HG03280 (cell line): ENCODE results near the gene ATAD3C.
A peak's percentile ranks its signal among the peaks of the same experiment; 100 is the strongest.
"Not testable (repeated sequence)": the region's sequence is repeated elsewhere in the genome, so short reads cannot be mapped to it uniquely, and the experiment has no call there.

Experiments
- ATAC-seq: cut with Tn5 transposase; IDR thresholded peaks from one replicate; pipeline ENCODE4 v1.9.1; 2021; ENCODE audit warnings: mild to moderate bottlenecking, moderate library complexity; ENCODE audit not compliant: unreplicated experiment

The ATAD3C gene

GRCh38 chr1:1449099-1449739, at the start of gene ATAD3C:
Gene ATAD3C (plus strand): TSS chr1:1449689. CDS start chr1:1450684, 995 bp downstream.
- ATAC-seq: no peak

GRCh38 chr1:1399872-1400575, 49.5 kb upstream of the ATAD3C start:
- no peak for ATAC-seq

GRCh38 chr1:1400576-1401456, 48.7 kb upstream of the ATAD3C start:
- no peak for ATAC-seq

GRCh38 chr1:1401457-1402010, 48.0 kb upstream of the ATAD3C start:
- ATAC-seq: no peak

DNA sequence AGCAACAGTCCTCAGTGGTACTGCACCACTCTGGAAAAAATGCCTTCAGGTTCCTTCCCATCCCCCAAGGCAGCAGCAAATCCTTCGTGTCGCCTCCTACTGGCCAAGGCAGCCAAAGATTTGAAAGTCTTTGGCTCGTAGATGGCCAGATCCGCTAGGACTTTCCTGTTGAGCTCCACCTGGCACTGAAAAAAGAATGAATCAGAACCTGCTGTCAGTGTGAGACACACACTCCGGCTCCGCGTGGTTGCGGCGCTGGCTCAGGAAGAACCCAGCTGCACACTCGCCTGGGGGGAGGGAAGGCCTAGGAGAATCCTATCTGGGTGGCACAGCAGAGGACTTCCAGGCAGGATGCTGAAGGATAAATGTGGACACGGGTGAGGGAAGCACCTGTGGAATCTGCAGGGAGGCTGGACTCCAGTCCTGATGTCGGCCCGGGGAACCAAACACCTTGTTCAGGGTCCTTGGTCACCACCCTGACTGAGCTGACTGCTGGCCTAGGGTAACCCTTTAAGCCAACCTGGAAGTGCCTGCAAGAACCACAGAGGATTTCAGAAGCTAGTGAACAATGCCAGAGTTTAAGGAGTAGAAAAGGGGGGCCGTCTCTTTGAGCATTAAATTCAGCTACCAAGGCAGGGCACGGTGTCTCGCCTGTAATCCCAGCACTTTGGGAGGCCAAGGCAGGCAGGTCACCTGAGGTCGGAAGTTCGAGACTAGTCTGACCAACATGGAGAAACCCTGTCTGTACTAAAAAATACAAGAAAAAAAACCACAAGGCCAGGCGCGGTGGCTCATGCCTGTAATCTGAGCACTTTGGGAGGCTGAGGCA, 47.2 kb upstream of the ATAD3C start:
- no peak for ATAC-seq

DNA sequence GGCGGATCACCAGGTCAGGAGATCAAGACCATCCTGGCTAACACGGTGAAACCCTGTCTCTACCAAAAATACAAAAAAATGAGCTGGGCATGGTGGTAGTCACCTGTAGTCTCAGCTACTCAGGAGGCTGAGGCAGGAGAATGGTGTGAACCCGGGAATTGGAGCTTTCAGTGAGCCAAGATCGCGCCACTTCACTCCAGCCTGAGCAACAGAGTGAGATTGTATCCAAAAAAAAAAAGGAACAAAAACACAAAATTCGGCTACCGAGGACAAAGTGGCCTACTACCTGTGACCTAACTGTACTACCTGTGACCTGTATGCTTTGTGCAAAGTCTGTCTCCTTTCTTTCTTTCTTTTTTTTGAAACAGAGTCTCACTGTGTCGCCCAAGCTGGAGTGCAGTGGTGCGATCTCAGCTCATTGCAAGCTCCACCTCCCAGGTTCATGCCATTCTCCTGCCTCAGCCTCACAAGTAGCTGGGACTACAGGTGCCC, 46.5 kb upstream of the ATAD3C start:
- ATAC-seq: not testable (repeated sequence)

- ATAC-seq: no peak
Measured at GRCh38 chr1:1403653-1404052, 45.8 kb upstream of the ATAD3C start.

- ATAC-seq: no peak
Measured at GRCh38 chr1:1406101-1406820, 43.2 kb upstream of the ATAD3C start.

GRCh38 chr1:1406821-1407635, 42.5 kb upstream of the ATAD3C start, which contains the start of gene MRPL20:
Gene MRPL20 (minus strand): TSS chr1:1407293. CDS start chr1:1407217, 76 bp downstream.
- peak; percentile 92 for ATAC-seq

DNA sequence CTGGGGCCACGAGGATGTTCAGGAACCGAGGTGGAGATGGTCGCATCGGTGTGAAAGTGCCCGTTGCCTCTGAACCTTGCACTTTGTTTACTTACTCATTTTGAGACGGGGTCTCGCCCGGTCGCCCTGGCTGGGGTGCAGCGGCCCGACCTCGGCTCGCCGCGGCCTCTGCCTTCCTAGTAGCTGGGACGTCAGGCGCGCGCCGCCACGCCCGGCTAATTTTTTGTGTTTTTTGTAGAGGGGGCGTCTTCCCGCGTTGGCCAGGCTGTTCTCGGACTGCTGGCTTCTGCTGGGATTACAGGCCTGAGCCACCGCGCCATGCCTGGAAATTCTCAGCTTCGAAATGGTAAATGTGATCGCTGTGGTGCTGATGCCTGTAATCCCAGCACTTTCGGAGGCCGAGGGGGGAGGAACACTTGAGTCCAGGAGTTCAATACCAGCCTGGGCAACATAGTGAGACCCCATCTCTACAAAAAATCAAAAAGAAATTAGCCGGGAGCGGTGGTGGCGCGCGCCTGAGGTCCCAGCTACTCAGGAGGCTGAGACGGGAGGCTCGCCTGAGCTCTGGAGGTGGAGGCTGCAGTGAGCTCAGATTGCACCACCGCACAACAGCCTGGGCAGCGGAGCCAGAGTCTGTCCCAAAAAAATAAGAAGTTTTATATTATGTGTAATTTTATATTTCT, 41.7 kb upstream of the ATAD3C start:
- ATAC-seq: no peak

GRCh38 chr1:1410238-1410637, 39.3 kb upstream of the ATAD3C start:
- not testable (repeated sequence) for ATAC-seq

DNA sequence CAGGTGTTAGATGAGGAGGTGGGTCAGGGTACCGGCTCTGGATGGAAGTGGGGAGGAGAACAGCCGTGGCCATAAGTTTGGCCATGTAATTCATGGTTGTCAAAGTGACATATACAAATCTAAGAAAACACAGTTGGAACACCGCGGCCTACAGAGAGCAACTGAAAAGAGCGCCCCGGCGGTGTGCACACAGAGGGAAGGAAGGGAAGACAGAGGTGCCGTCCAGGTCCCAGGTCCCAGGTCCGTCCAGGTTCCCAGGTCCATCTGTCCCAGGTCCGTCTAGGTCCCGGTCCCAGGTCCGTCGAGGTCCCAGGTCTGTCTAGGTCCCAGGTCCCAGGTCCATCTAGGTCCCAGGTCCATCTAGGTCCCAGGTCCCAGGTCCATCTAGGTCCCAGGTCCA, 37.9 kb upstream of the ATAD3C start:
- ATAC-seq: no peak

DNA sequence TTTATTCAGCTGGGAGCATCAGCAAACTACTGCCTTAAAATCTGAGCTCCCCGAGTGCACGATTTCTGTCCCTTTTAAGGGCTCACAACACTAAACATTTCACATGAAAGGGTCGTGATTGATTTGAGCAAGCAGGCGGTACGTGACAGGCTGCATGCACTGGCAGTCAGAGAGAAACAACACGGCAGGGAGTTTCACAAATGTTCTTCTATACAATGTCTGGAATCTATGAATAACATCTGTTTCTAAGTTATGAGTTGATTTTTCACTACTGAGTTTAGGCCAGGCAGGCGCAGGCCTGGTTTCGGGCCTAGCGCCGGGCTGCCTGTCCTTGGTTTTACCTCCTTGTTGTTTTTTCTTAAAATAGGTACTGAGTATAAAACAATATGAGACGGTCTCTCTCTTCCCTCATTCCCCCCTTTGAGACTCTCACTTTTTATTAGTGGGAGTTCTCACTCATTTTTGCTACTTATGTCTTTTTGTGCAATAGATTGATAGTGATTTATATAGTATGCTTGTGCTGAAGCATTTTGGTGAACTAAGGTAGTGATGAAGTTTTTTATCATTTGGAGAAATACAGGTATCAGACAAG, 37.1 kb upstream of the ATAD3C start:
- not testable (repeated sequence) for ATAC-seq

DNA sequence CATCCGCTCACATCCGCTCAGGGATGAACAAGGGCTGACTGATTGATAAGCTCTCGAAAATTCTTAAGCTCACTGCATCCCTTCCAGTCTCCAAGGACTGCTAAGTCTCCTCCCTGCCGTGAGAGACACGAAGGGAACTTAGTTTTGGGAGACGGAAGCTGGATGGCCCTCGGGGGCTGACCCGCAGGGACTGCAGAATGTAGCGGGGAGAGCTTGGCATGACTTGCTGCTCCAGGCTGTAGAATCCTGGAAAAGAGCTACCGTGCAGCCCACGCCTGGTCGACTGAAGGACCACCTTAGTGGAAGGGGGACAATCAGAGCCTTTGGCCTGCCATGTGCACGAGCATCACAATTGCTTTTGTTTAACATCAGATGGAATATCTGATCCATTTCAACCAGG, 33.7 kb upstream of the ATAD3C start:
- no peak for ATAC-seq

DNA sequence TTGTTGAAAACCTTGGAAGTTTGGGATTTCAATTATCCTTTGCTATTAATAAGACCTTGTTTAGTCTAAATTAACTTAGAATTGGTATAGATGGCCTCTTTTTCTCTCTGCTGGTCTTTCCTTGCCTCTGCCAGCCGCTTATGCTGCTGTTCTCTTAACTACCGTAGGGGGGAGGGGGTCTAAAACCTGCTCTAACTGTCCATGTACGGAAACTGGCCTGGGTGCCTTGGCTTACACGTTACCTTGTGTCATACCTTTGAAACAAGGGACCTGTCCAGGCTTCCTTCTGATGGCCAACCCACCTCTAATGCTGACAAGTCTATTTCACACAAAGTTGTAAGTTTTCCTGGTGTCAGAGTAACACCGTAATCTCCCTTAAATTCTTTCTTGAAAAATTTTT, 32.1 kb upstream of the ATAD3C start:
- ATAC-seq: not testable (repeated sequence)

DNA sequence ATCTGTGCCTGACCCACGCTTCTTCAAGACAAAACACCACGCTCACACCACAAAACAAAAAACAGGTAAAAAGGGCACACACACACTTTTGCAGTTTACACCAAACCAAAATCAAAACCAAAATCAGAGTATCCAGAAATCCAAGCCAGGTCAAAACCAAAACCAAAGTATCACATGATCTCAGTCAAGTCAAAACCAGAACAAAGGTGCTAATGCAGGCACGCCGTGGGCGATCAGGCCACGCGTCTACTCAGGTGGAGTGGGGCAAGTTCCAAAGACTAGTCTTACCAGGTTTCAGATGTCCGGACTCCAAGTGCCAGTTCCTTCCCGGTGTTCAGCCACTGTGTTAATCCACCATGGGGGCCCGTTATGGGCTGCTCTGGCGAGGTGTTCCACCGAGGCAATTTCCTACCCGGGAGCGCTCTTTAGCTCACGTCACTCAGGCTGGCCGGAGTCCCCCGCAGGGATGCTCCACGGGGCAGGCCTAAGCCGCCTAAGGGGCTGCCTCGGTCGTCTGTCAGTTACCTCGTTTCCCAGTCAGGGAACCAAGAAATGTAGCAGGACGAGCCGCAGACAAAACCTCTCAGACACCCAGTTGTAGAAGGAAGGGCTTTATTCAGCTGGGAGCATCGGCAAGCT, 31.5 kb upstream of the ATAD3C start:
- ATAC-seq: not testable (repeated sequence)
